ENCODE measurements around the gene GRIFIN.

The GRIFIN gene

DNA sequence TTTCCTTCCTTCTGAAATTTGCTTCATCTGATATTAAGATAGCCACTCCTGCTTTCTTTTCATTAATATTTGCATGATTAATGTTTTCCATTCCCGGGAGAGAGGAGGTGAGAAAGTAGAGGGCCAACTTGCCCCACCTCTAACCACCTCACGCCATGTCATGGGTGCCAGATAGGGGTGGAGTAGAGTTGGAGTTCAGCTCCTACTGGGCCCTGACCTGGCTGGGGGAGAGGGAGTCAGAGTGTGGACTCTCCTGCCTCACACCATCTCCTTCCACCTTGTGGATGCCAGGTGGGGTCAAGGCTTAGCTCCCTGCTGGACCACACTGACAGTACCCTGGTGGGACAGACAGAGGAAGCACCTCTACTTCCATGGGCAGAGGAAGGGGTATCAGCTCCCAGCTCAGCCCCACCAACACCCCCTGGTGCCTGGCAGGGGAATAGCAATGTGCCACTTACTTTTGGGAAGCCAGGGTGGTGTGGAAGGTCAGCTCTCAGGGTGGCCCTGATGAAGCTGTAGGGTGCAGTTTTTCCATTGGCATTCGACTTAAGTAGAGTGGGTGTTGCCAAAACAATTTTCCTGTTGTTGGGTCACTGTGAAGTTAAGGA lies 44.8 kb downstream of the GRIFIN start:
- DNase-seq, result peak; percentile 39

DNA sequence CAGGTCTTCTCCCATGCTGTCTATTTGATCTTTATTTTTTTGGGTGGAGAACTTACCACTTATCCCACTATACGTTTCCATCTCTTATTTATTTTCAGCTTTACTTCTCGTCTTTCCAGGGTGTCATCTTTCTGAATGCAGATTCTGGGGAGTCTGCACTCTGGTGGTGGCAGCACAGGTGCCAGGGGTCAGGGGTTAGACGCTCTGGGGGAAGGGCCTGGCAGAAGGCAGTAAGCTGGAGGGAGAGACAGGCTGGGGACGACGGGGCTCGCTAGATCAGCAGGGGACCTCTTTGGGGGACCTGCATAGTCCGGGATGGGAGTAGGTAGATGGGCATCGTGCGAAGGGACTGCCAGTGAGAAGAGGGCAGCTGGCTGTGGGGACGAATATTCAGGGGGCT lies 50.4 kb downstream of the GRIFIN start:
- DNase-seq, result no peak

Data from OCI-M1 (cell line).